Measurements from ENCODE around the gene FOXF1. TPM values are rescaled to one million over a fixed set of nuclear protein-coding genes. Genes with fewer than 3 reads are reported as not detected.

The FOXF1 gene
- total and polyA plus RNA-seq, 9 of the 15 experiments (the other 6 are each of a cell fraction or from before 2014, with no cell fraction given) = 0.04 TPM; not detected in 8

- 1% methylated on average over 18 of the region's 18 CpGs for WGBS (ENCODE audit: insufficient coverage, low coverage, missing lambda C conversion rate)
- DNase-seq (ENCODE audit: extremely low read depth in 1 of 4, low spot score in 3 of 4) = no peak
- peaks cover 3% of the 10 kb centered on the region; the same call in 1 of the 2 replicates for H4K20me1 ChIP-seq (replicated peaks; ENCODE audit: control insufficient read depth, insufficient read depth, low read length)
- H2AFZ ChIP-seq (ENCODE audit: low read depth, low read length) = no peak overlapping the region
- H3K4me1 ChIP-seq (replicated peaks in 1 of 2; ENCODE audit: control insufficient read depth in 2 of 2, insufficient read depth in 2 of 2, low read length in 2 of 2) = peaks cover 0 to 8% of the 10 kb centered on the region in 2 experiments; a peak in 2 of 5 replicates
- no peak overlapping the region for H3K27ac ChIP-seq (ENCODE audit: extremely low read depth, low read depth, low read length)
- no peaks in the 10 kb centered on the region for H3K79me2 ChIP-seq (ENCODE audit: control insufficient read depth, insufficient read depth, low read length)
- no peak for FAIRE-seq
- H3K27me3 ChIP-seq (ENCODE audit: control insufficient read depth in 2 of 2, insufficient read depth in 2 of 2, low read length in 2 of 2) = peaks cover 28 to 65% of the 10 kb centered on the region in 2 experiments; a peak in 4 of 5 replicates
- no TSS peak for BruUV-seq (replicated peaks)
- intact Hi-C loops (cut with micrococcal nuclease) = loop anchor here (5.0 to 10.0 kb wide), 2 partner anchors 470 to 692 kb away; no protein-coding TSS in a partner anchor
- no peak overlapping the region for H3K4me2 ChIP-seq (ENCODE audit: insufficient read depth, low read length)
- ChIA-PET POLR2A (no interaction called here), CTCF (ENCODE audit: low intra/inter-chr PET ratio) (no interaction called here)
- TF ChIP-seq CREB5 (CRISPR knock-in tag; IDR thresholded peaks at IDR 0.05) = no peak
- TF ChIP-seq SMARCA4 (IDR thresholded peaks at IDR 0.05) = no peak
- no peak for TF ChIP-seq HDAC2 (IDR thresholded peaks at IDR 0.05)
- no peak for TF ChIP-seq ZFP30 (CRISPR knock-in tag; IDR thresholded peaks at IDR 0.05; ENCODE audit: borderline replicate concordance)
- no peak for TF ChIP-seq ARID1B (IDR thresholded peaks at IDR 0.05)
- TF ChIP-seq HNRNPL (IDR thresholded peaks at IDR 0.05; ENCODE audit: low read depth, low read length) = no peak
- no peak for TF ChIP-seq RB1 (IDR thresholded peaks at IDR 0.05; ENCODE audit: low read depth)
- no peak for TF ChIP-seq CCAR2 (IDR thresholded peaks at IDR 0.05; ENCODE audit: low read depth, low read length)
- no peak for TF ChIP-seq E2F5 (CRISPR knock-in tag; IDR thresholded peaks at IDR 0.05)
- no peak for TF ChIP-seq TEAD2 (tag; IDR thresholded peaks at IDR 0.05)
- TF ChIP-seq C11orf30 (IDR thresholded peaks at IDR 0.05; ENCODE audit: low read depth) = no peak
- no peak for TF ChIP-seq RUNX1 (IDR thresholded peaks at IDR 0.05; ENCODE audit: low read depth)
- no peak for TF ChIP-seq ZNF280B (CRISPR knock-in tag; IDR thresholded peaks at IDR 0.05)
- no peaks in the 10 kb centered on the region for H3K36me3 ChIP-seq (ENCODE audit: control insufficient read depth, insufficient read depth, low read length)
- in situ Hi-C loops (cut with MboI) = loop anchor here (5.0 to 10.0 kb wide), 4 partner anchors 172 to 690 kb away; no protein-coding TSS in a partner anchor
- no peaks in the 10 kb centered on the region for H3K9me3 ChIP-seq (replicated peaks; ENCODE audit: control insufficient read depth, insufficient read depth, low read depth, low read length)
- H3K4me3 ChIP-seq = no peak overlapping the region
- H3K9ac ChIP-seq (ENCODE audit: insufficient read depth in 1 of 2, low read depth in 2 of 2, low read length in 2 of 2) = no peak overlapping the region
- H3K9me1 ChIP-seq (ENCODE audit: control insufficient read depth, insufficient read depth, low read length) = no peaks in the 10 kb centered on the region
- no peak for ATAC-seq
Observed at GRCh38 chr16:86514481-86515376, 4.4 kb downstream of the FOXF1 start.

All from K562 (cell line).